Astrocyte (in vitro differentiated cells and primary cell): Measurements from ENCODE around the gene LENG1. TPM values are rescaled to one million over a fixed set of nuclear protein-coding genes. Genes with fewer than 3 reads are reported as not detected.

Experiments
- DNase-seq: peaks from one replicate; pipeline ENCODE4 v3.0.0-alpha.2; 2010; ENCODE audit warnings: low read depth
- FAIRE-seq: peaks from 2 replicates; lab custom pipeline; 2011; peaks lifted over from hg19 to GRCh38; lab: Jason Lieb, UNC
- H2AFZ ChIP-seq: 2 replicates; pipeline ENCODE4 v1.6.0; 2012; ENCODE audit warnings: low read depth, low read length, inconsistent platforms
- H3K27ac ChIP-seq: 2 replicates; pipeline ENCODE4 v1.5.1; 2011; ENCODE audit warnings: low read depth, low read length, inconsistent platforms
- H3K27me3 ChIP-seq: 2 replicates; pipeline ENCODE4 v1.6.0; 2011; ENCODE audit warnings: low read length, inconsistent platforms; ENCODE audit not compliant: insufficient read depth
- H3K36me3 ChIP-seq: 2 replicates; pipeline ENCODE4 v1.5.1; 2011; ENCODE audit warnings: low read length, inconsistent platforms; ENCODE audit not compliant: insufficient read depth
- H3K4me1 ChIP-seq: 2 replicates; pipeline ENCODE4 v1.5.1; 2011; ENCODE audit warnings: low read length, inconsistent platforms; ENCODE audit not compliant: insufficient read depth
- H3K4me2 ChIP-seq: 2 replicates; pipeline ENCODE4 v1.6.0; 2012; ENCODE audit warnings: low read length, inconsistent platforms
- H3K4me3 ChIP-seq: 2 replicates; pipeline ENCODE4 v1.5.1; 2011; ENCODE audit warnings: low read depth, mild to moderate bottlenecking, low read length, inconsistent platforms; ENCODE audit not compliant: insufficient read depth
- H3K79me2 ChIP-seq: 2 replicates; pipeline ENCODE4 v1.6.0; 2012; ENCODE audit warnings: mild to moderate bottlenecking, low read length, inconsistent platforms; ENCODE audit not compliant: insufficient read depth
- H3K9ac ChIP-seq: 2 replicates; pipeline ENCODE4 v1.6.0; 2012; ENCODE audit warnings: mild to moderate bottlenecking, low read length, inconsistent platforms
- H3K9me3 ChIP-seq: 2 replicates; pipeline ENCODE4 v1.5.1; 2012; ENCODE audit warnings: low read depth, mild to moderate bottlenecking, low read length, inconsistent platforms; ENCODE audit not compliant: insufficient read depth
- H4K20me1 ChIP-seq: 2 replicates; pipeline ENCODE4 v1.6.0; 2012; ENCODE audit warnings: low read length, inconsistent platforms; ENCODE audit not compliant: insufficient read depth
- H3K27ac Mint-ChIP-seq: one replicate; pipeline ENCODE4 v1.8.0; 2021; ENCODE audit warnings: mild to moderate bottlenecking, mixed read lengths; ENCODE audit not compliant: unreplicated experiment
- H3K27me3 Mint-ChIP-seq: one replicate; pipeline ENCODE4 v1.8.0; 2021; ENCODE audit warnings: low read depth, mixed read lengths; ENCODE audit not compliant: unreplicated experiment
- H3K36me3 Mint-ChIP-seq: one replicate; pipeline ENCODE4 v1.8.0; 2021; ENCODE audit warnings: low read depth, mixed read lengths; ENCODE audit not compliant: unreplicated experiment
- H3K4me1 Mint-ChIP-seq: one replicate; pipeline ENCODE4 v1.8.0; 2021; ENCODE audit warnings: low read depth, mixed read lengths; ENCODE audit not compliant: unreplicated experiment
- H3K4me3 Mint-ChIP-seq: one replicate; pipeline ENCODE4 v1.8.0; 2021; ENCODE audit warnings: mild to moderate bottlenecking, moderate library complexity, mixed read lengths; ENCODE audit not compliant: unreplicated experiment
- H3K9me3 Mint-ChIP-seq: one replicate; pipeline ENCODE4 v1.8.0; 2021; ENCODE audit warnings: mild to moderate bottlenecking, mixed read lengths; ENCODE audit not compliant: unreplicated experiment
- CTCF ChIP-seq: IDR thresholded peaks from 2 replicates; pipeline ENCODE4 v1.5.1; 2011; ENCODE audit warnings: low read depth, mild to moderate bottlenecking, inconsistent platforms, low read length, moderate library complexity; ENCODE audit not compliant: insufficient read depth
- EZH2 ChIP-seq: IDR thresholded peaks from 2 replicates; pipeline ENCODE4 v1.6.1; 2012; ENCODE audit warnings: mild to moderate bottlenecking, low read length, inconsistent platforms; ENCODE audit not compliant: insufficient read depth
- total RNA-seq: library from RNA; stranded (reverse); gene quantifications from 2 replicates; pipeline ENCODE4 v1.2.1, GENCODE V29; 2021

Gene LENG1
- total RNA-seq, 1 donor from 2014 or later, result 4.8 TPM

GRCh38 chr19:54178581-54179261, 19.2 kb upstream of the LENG1 start:
- no peaks in the 10 kb centered on the region for H3K9me3 ChIP-seq
- peaks cover 10% of the 10 kb centered on the region for H3K36me3 Mint-ChIP-seq
- no peaks in the 10 kb centered on the region for H3K36me3 ChIP-seq
- no peak overlapping the region for H3K4me2 ChIP-seq
- no peak overlapping the region for H3K9ac ChIP-seq
- H3K4me1 Mint-ChIP-seq, result no peaks in the 10 kb centered on the region
- H3K27me3 ChIP-seq, result no peaks in the 10 kb centered on the region
- H3K27ac Mint-ChIP-seq, result no peak overlapping the region
- peaks cover 3% of the 10 kb centered on the region for H3K79me2 ChIP-seq
- H4K20me1 ChIP-seq, result peaks cover 17% of the 10 kb centered on the region
- H3K4me3 Mint-ChIP-seq, result no peak overlapping the region
- H3K9me3 Mint-ChIP-seq, result no peaks in the 10 kb centered on the region
- H3K4me3 ChIP-seq, result no peak overlapping the region
- no peak overlapping the region for H2AFZ ChIP-seq
- TF ChIP-seq CTCF (no peak), EZH2 (no peak)
- H3K27ac ChIP-seq, result no peak overlapping the region
- FAIRE-seq (no peak), DNase-seq (no peak)
- H3K27me3 Mint-ChIP-seq, result no peaks in the 10 kb centered on the region
- no peaks in the 10 kb centered on the region for H3K4me1 ChIP-seq

GRCh38 chr19:54173951-54174834, 14.7 kb upstream of the LENG1 start:
- FAIRE-seq (no peak), DNase-seq (no peak)
- H3K4me3 Mint-ChIP-seq, result no peak overlapping the region
- H3K4me1 Mint-ChIP-seq, result peaks cover 2% of the 10 kb centered on the region
- TF ChIP-seq CTCF (no peak), EZH2 (no peak)
- H3K27ac Mint-ChIP-seq, result no peak overlapping the region
- Histone ChIP-seq H3K4me2 (no peak overlapping the region), H3K9me3 (no peaks in the 10 kb centered on the region), H2AFZ (no peak overlapping the region), H3K4me3 (no peak overlapping the region), H3K4me1 (no peaks in the 10 kb centered on the region), H3K9ac (no peak overlapping the region), H3K79me2 (no peaks in the 10 kb centered on the region), H3K27me3 (no peaks in the 10 kb centered on the region), H3K27ac (no peak overlapping the region), H4K20me1 (peaks cover 5% of the 10 kb centered on the region), H3K36me3 (no peaks in the 10 kb centered on the region)
- no peaks in the 10 kb centered on the region for H3K27me3 Mint-ChIP-seq
- H3K9me3 Mint-ChIP-seq, result no peaks in the 10 kb centered on the region
- H3K36me3 Mint-ChIP-seq, result peaks cover 7% of the 10 kb centered on the region
